ENCODE data around the gene VPS37B.

DNA sequence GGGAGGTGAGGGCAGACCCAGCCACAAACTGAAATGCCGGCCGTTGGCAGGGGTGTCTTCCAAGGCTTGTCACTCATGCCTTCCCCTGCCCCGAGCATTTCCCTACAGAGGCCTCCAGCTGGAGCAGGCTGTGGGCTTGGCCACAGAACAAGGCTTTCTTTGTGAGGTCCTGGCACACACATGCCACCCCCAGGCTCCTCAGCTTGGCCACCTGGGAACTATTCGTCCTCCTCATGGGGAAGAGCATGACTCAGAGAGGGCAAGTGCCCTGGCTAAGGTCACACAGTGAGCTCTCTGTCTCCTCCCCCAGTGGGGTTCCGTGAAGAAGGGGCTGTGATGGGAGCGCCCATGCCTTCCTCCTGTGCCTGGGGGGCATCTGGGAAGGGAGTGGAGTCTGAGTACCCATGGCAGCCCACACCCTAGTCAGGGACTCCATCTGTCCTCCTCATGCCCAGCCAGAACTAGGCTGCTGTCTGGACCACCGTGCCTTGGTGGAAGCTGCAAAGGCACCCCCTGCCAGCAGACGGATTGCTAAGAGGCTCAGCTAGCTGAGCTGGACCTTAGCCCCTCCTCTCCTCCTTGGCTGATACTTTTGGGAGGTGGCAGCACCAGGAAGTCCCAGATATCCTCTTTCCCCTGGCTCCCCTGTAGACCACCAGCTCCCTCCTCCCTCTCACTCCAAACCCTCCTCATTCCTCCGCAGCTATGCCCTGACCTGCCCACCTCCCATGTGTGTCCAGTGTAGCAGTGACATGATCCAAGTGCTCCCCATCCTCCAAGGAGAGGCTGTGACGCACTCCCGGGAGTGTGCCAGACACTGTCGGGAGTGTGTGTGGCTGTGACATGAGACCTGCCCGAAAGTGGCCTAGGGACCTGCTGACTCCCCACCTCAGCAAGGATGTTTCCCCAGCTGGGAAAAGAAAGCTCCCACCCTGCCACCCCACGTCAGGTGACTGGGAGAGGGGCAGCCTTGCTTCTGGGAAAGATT, 49.0 kb upstream of the VPS37B start:
- TF ChIP-seq CTCF (IDR thresholded peaks at IDR 0.05) (no peak), EP300 (IDR thresholded peaks at IDR 0.05) (no peak), POLR2A (IDR thresholded peaks at IDR 0.05) (no peak), POLR2AphosphoS5 (IDR thresholded peaks at IDR 0.05) (no peak)

Data from gastroesophageal sphincter (tissue), 3 donors.